ENCODE results near the gene DEFB124.
"Not testable (repeated sequence)": the region's sequence is repeated elsewhere in the genome, so short reads cannot be mapped to it uniquely, and the experiment has no call there.

DEFB124 gene

GRCh38 chr20:31430568-31431115, 44.3 kb downstream of the DEFB124 start:
- FAIRE-seq (no peak), DNase-seq (ENCODE audit: insufficient read length, low spot score) (no peak)
- TF ChIP-seq TAF1 (IDR thresholded peaks at IDR 0.05; ENCODE audit: low read depth, low read length) (no peak), POU2F2 (IDR thresholded peaks at IDR 0.05; ENCODE audit: low read depth, low read length) (no peak), SPI1 (IDR thresholded peaks at IDR 0.05; ENCODE audit: low read depth, low read length) (no peak), POLR2A (IDR thresholded peaks at IDR 0.05; ENCODE audit: low read depth, low read length) (no peak), PAX5 (IDR thresholded peaks at IDR 0.05; ENCODE audit: insufficient read depth, low read length, severe bottlenecking) (no peak), POLR2AphosphoS5 (IDR thresholded peaks at IDR 0.05; ENCODE audit: low read depth, low read length) (no peak)

- not testable (repeated sequence) for FAIRE-seq; DNase-seq (ENCODE audit: insufficient read length, low spot score)
These were observed 47.4 kb downstream of the DEFB124 start for GRCh38 chr20:31427576-31427975.

- not testable (repeated sequence) for FAIRE-seq
These were observed 47.9 kb downstream of the DEFB124 start for GRCh38 chr20:31426891-31427551.

GRCh38 chr20:31425797-31426196, 49.1 kb downstream of the DEFB124 start:
- DNase-seq (ENCODE audit: insufficient read length, low spot score) (no peak), FAIRE-seq (no peak)
- TF ChIP-seq SPI1 (IDR thresholded peaks at IDR 0.05; ENCODE audit: low read depth, low read length), result no peak
- TF ChIP-seq POU2F2 (IDR thresholded peaks at IDR 0.05; ENCODE audit: low read depth, low read length), result no peak
- TF ChIP-seq PAX5 (IDR thresholded peaks at IDR 0.05; ENCODE audit: insufficient read depth, low read length, severe bottlenecking), result no peak
- TF ChIP-seq POLR2A (IDR thresholded peaks at IDR 0.05; ENCODE audit: low read depth, low read length), result no peak
- no peak for TF ChIP-seq POLR2AphosphoS5 (IDR thresholded peaks at IDR 0.05; ENCODE audit: low read depth, low read length)
- no peak for TF ChIP-seq TAF1 (IDR thresholded peaks at IDR 0.05; ENCODE audit: low read depth, low read length)

More at GRCh38 chr20:31426891-31427551, 47.9 kb downstream of the DEFB124 start:
- DNase-seq (ENCODE audit: insufficient read length, low spot score), result not testable (repeated sequence)

- TF ChIP-seq TAF1 (IDR thresholded peaks at IDR 0.05; ENCODE audit: low read depth, low read length), result no peak
- TF ChIP-seq PAX5 (IDR thresholded peaks at IDR 0.05; ENCODE audit: insufficient read depth, low read length, severe bottlenecking), result no peak
- no peak for TF ChIP-seq SPI1 (IDR thresholded peaks at IDR 0.05; ENCODE audit: low read depth, low read length)
- TF ChIP-seq POLR2A (IDR thresholded peaks at IDR 0.05; ENCODE audit: low read depth, low read length), result no peak
- TF ChIP-seq POU2F2 (IDR thresholded peaks at IDR 0.05; ENCODE audit: low read depth, low read length), result no peak
- no peak for TF ChIP-seq POLR2AphosphoS5 (IDR thresholded peaks at IDR 0.05; ENCODE audit: low read depth, low read length)
- DNase-seq (ENCODE audit: insufficient read length, low spot score), result no peak
- no peak for FAIRE-seq
These were observed 56.6 kb downstream of the DEFB124 start for GRCh38 chr20:31418307-31418706.

GRCh38 chr20:31415653-31416052, 59.3 kb downstream of the DEFB124 start:
- FAIRE-seq (no peak), DNase-seq (ENCODE audit: insufficient read length, low spot score) (no peak)
- TF ChIP-seq PAX5 (IDR thresholded peaks at IDR 0.05; ENCODE audit: insufficient read depth, low read length, severe bottlenecking), result no peak
- no peak for TF ChIP-seq TAF1 (IDR thresholded peaks at IDR 0.05; ENCODE audit: low read depth, low read length)
